K562 (cell line): ENCODE results near the gene PLXDC1. TPM values are rescaled to one million over a fixed set of nuclear protein-coding genes. Genes with fewer than 3 reads are reported as not detected.
A peak's percentile ranks its signal among the peaks of the same experiment; 100 is the strongest.

Experiments used
- C11orf30 ChIP-seq: fragments of 450-650 bp; IDR thresholded peaks from 2 replicates; pipeline ENCODE4 v1.6.1; 2016; ENCODE audit warnings: low read depth, mild to moderate bottlenecking
- CBFA2T3 ChIP-seq: fragments of 450-650 bp; IDR thresholded peaks from 2 replicates; pipeline ENCODE4 v1.6.1; 2017
- CEBPG ChIP-seq, 3 experiments: fragments of 200-800 bp in 1 of 3; sonication (Bioruptor generic) in 1 of 3; sonication (generic) in 1 of 3; formaldehyde crosslinking in 1 of 3; IDR thresholded peaks in 2 of 3; conservative IDR thresholded peaks in 1 of 3; 2 replicates each; pipeline versions ENCODE4 v1.6.1 to v1.8.0; 2016 to 2022; ENCODE audit warnings: missing compliant biosample characterization in 2 of 3, missing genetic modification characterization in 2 of 3, mild to moderate bottlenecking in 1 of 3, missing genetic modification reagents in 1 of 3
- CHD2 ChIP-seq: IDR thresholded peaks from 2 replicates; pipeline ENCODE4 v1.6.1; 2011; ENCODE audit warnings: low read depth, low read length
- HOMEZ ChIP-seq: fragments of 250-450 bp; sonication (Bioruptor Pico); IDR thresholded peaks from 2 replicates; pipeline ENCODE4 v1.4.0; 2020; ENCODE audit warnings: mild to moderate bottlenecking, moderate library complexity
- MAFG ChIP-seq: fragments of 450-650 bp; conservative IDR thresholded peaks from 2 replicates; pipeline ENCODE4 v1.6.1; 2016; ENCODE audit warnings: missing genetic modification characterization, missing compliant biosample characterization
- MGA ChIP-seq: fragments of 450-650 bp; IDR thresholded peaks from 2 replicates; pipeline ENCODE4 v1.6.1; 2016; ENCODE audit warnings: mild to moderate bottlenecking, moderate library complexity
- MLLT1 ChIP-seq, 2 experiments: fragments of 450-650 bp; IDR thresholded peaks; 2 replicates each; pipeline ENCODE4 v1.6.1; 2016
- SRSF1 ChIP-seq: fragments of 200-400 bp; formaldehyde crosslinking; IDR thresholded peaks from 2 replicates; pipeline ENCODE4 v1.6.1; 2017; ENCODE audit warnings: mild to moderate bottlenecking, low read depth, low read length, moderate library complexity
- ZNF175 ChIP-seq: fragments of 200-800 bp; sonication (Bioruptor generic); IDR thresholded peaks from 2 replicates; pipeline ENCODE4 v1.6.1; 2016; ENCODE audit warnings: low read depth, mild to moderate bottlenecking, missing genetic modification characterization, missing compliant biosample characterization
- ZNF584 ChIP-seq: fragments of 200-800 bp; sonication (Bioruptor generic); IDR thresholded peaks from 2 replicates; pipeline ENCODE4 v1.6.1; 2016; ENCODE audit warnings: low read depth, mild to moderate bottlenecking, missing genetic modification characterization, missing compliant biosample characterization
- polyA plus RNA-seq, 8 experiments: library from polyadenylated mRNA; depleted of rRNA in 4 of 8; stranded (reverse) in 5 of 8; unstranded in 3 of 8; fragments of >200 nt; fragmentation: Nextera tagmentation in 2 of 8; fragmentation: Illumina TruSeq in 1 of 8; extraction: Ambion mirVana in 2 of 8; extraction: Trizol in 1 of 8; gene quantifications; 2 replicates each; pipeline versions ENCODE4 v1.2.1 to v1.2.3, GENCODE V29; 2011 to 2014; ENCODE audit warnings: inconsistent platforms in 1 of 8, missing spikeins in 1 of 8
- total RNA-seq, 7 experiments: library from RNA; depleted of rRNA in 6 of 7; stranded (reverse); fragments of >200 nt in 6 of 7; fragmentation: Illumina TruSeq in 2 of 7; extraction: Trizol in 2 of 7; gene quantifications; 2 replicates each; pipeline versions ENCODE4 v1.2.1 to v1.2.3, GENCODE V29; 2011 to 2021; ENCODE audit warnings: low replicate concordance in 1 of 7

The PLXDC1 gene
- total and polyA plus RNA-seq, 9 of the 15 experiments (the other 6 are each of a cell fraction or from before 2014, with no cell fraction given) = not detected

- TF ChIP-seq CEBPG (CRISPR knock-in tag; IDR thresholded peaks at IDR 0.05) = no peak
- TF ChIP-seq CEBPG (tag; conservative IDR thresholded peaks at IDR 0.05 in 1 of 2, IDR thresholded peaks at IDR 0.05 in 1 of 2) = 0 out of 4 replicates have a peak, but pooled peaks of 1 of the 2 experiments have one; percentile 8
- TF ChIP-seq MAFG (tag) = 0 out of 2 replicates have a peak, but pooled peaks have one; percentile 13
- TF ChIP-seq CHD2 = no peak
- no peak for TF ChIP-seq HOMEZ (CRISPR knock-in tag)
- no peak for TF ChIP-seq SRSF1
- TF ChIP-seq MLLT1 (IDR thresholded peaks at IDR 0.05) = no peak
- TF ChIP-seq CBFA2T3 = no peak
- peak; percentile 42; the same call in 1 of the 2 replicates for TF ChIP-seq MGA
- peak; percentile 85 for TF ChIP-seq ZNF584 (CRISPR knock-in tag)
- peak; percentile 56 for TF ChIP-seq C11orf30
- TF ChIP-seq ZNF175 (CRISPR knock-in tag) = peak; percentile 78; the same call in 1 of the 2 replicates
Measured at GRCh38 chr17:39016193-39017153, 135.0 kb downstream of the PLXDC1 start (continued).
